Cardiac atrium fibroblast (primary cell): ENCODE results near the gene NAA20. TPM values are rescaled to one million over a fixed set of nuclear protein-coding genes. Genes with fewer than 3 reads are reported as not detected.

Experiments used
- total RNA-seq: library from RNA; depleted of rRNA; stranded (reverse); fragments of >200 nt; gene quantifications from 2 replicates; pipeline ENCODE4 v1.2.3, GENCODE V29; 2015

NAA20 gene
- 29.1 and 29.5 TPM in 2 replicates for total RNA-seq

DNA sequence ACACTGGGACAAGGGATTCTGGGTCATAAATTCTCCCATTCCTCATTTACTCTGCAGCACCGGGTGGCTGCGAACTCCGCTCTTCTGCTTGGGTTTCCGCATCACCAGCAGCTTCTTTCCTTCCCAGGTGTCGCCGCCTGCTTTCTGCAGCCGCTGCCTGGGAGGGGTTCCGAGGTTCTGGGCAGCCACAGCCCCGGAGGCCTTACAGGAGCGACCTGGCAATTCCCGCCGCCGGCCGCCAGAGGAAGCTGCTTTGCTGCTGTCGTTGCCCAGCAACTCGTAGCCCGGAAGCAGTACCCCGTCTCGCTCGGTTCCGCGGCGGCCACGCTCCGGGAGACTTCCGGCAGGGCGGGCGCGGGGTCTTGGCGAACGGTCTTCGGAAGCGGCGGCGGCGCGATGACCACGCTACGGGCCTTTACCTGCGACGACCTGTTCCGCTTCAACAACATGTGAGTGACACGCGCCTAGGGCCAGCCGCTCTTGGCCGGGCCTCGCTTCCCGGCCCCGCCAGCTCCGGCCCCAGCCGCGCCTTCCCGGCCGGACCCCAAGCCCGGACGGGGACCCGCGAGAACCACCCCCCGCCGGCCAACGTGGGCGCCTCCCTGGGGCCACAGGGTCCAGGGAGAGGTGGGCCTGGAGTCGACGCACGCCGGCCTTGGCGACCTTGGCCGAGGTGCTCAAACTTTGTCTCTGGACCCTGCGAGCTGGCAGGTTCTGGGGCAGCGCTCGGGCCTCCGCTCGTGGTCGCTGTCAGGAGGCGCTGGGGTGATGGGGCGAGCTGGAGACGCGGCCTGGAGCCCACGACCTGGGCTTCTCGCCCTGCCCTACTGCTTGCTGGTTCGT, at the start of gene NAA20:
Gene NAA20 (plus strand): TSS at position 362 of the 843 bp plus-strand sequence. CDS start 35 bp downstream, at position 397.

GRCh38 chr20:20052074-20052970, 35.2 kb downstream of the NAA20 start, which contains the start of the genes CFAP61 and CRNKL1:
Gene CFAP61, plus strand, starts transcription at chr20:20052532. Its CDS starts 4,122 bp downstream, at chr20:20056654.
Gene CRNKL1, minus strand, starts transcription at chr20:20052466. Its CDS starts 124 bp downstream, at chr20:20052342.

Other genes starting within 250 kb of the NAA20 start
- gene CRNKL1, start 35.1 kb downstream of the NAA20 start, total RNA-seq = 12.3 and 18.1 TPM in 2 replicates
- gene CFAP61, start 35.2 kb downstream of the NAA20 start, total RNA-seq = not detected in 2 replicates